GM23338 (cell line): Measurements from ENCODE around the gene VSTM2B.

Experiments used
- EZH2 ChIP-seq: fragments of 200-600 bp; sonication (generic); IDR thresholded peaks from one replicate; pipeline ENCODE4 v1.8.0; 2017; ENCODE audit warnings: antibody characterized with exemption, mild to moderate bottlenecking, low read depth; ENCODE audit not compliant: unreplicated experiment
- POLR2AphosphoS5 ChIP-seq: IDR thresholded peaks from 2 replicates; pipeline ENCODE4 v1.6.1; 2016; ENCODE audit warnings: antibody characterized with exemption, low read depth
- ZNF114 ChIP-seq: fragments of 250-450 bp; sonication (Bioruptor Pico); IDR thresholded peaks from 2 replicates; pipeline ENCODE4 v1.5.0; 2020; ENCODE audit warnings: mild to moderate bottlenecking, moderate library complexity
- TF ChIP-seq, protein P1 (sequence below), 2 experiments: fragments of 200-600 bp in 1 of 2; sonication (generic) in 1 of 2; conservative IDR thresholded peaks; 2 replicates each; pipeline versions ENCODE4 v1.5.1 to v1.6.1; 2016 to 2017; ENCODE audit warnings: antibody characterized with exemption in 2 of 2, low read depth in 2 of 2, mild to moderate bottlenecking in 2 of 2, moderate library complexity in 1 of 2
- TF ChIP-seq, protein P2 (sequence below): IDR thresholded peaks from one replicate; pipeline ENCODE4 v1.6.1; 2018; ENCODE audit warnings: antibody characterized with exemption; ENCODE audit not compliant: unreplicated experiment

DNA sequence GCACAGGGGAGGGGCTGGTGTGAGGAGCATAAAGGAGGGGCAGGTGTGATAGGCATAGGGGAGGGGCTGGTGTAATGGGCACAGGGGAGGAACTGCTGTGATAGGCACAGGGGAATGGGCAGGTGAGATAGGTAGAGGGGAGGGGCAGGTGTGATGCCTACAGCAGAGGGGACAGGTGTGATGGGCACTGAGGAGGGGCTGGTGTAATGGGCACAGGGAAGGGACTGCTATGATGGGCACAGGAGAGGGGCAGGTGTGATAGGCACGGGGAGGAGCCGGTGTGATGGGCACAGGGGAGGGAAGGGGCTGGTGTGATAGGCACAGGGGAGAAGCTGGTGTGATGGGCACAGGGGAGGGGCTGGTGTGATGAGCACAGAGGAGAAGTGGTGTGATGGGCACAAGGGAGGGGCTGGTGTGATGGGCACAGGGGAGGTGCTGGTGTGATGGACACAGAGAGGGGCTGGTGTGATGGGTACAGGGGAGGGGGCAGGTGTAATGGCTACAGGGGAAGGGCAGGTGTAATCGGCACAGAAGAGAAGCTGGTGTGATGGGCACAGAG lies 40.8 kb downstream of the VSTM2B start:
- TF ChIP-seq POLR2AphosphoS5, result no peak
- TF ChIP-seq, protein P1, sequence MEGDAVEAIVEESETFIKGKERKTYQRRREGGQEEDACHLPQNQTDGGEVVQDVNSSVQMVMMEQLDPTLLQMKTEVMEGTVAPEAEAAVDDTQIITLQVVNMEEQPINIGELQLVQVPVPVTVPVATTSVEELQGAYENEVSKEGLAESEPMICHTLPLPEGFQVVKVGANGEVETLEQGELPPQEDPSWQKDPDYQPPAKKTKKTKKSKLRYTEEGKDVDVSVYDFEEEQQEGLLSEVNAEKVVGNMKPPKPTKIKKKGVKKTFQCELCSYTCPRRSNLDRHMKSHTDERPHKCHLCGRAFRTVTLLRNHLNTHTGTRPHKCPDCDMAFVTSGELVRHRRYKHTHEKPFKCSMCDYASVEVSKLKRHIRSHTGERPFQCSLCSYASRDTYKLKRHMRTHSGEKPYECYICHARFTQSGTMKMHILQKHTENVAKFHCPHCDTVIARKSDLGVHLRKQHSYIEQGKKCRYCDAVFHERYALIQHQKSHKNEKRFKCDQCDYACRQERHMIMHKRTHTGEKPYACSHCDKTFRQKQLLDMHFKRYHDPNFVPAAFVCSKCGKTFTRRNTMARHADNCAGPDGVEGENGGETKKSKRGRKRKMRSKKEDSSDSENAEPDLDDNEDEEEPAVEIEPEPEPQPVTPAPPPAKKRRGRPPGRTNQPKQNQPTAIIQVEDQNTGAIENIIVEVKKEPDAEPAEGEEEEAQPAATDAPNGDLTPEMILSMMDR (conservative IDR thresholded peaks at IDR 0.05; ENCODE audit: low read depth in 2 of 2), result no peak
- no peak for TF ChIP-seq EZH2
- TF ChIP-seq, protein P2, sequence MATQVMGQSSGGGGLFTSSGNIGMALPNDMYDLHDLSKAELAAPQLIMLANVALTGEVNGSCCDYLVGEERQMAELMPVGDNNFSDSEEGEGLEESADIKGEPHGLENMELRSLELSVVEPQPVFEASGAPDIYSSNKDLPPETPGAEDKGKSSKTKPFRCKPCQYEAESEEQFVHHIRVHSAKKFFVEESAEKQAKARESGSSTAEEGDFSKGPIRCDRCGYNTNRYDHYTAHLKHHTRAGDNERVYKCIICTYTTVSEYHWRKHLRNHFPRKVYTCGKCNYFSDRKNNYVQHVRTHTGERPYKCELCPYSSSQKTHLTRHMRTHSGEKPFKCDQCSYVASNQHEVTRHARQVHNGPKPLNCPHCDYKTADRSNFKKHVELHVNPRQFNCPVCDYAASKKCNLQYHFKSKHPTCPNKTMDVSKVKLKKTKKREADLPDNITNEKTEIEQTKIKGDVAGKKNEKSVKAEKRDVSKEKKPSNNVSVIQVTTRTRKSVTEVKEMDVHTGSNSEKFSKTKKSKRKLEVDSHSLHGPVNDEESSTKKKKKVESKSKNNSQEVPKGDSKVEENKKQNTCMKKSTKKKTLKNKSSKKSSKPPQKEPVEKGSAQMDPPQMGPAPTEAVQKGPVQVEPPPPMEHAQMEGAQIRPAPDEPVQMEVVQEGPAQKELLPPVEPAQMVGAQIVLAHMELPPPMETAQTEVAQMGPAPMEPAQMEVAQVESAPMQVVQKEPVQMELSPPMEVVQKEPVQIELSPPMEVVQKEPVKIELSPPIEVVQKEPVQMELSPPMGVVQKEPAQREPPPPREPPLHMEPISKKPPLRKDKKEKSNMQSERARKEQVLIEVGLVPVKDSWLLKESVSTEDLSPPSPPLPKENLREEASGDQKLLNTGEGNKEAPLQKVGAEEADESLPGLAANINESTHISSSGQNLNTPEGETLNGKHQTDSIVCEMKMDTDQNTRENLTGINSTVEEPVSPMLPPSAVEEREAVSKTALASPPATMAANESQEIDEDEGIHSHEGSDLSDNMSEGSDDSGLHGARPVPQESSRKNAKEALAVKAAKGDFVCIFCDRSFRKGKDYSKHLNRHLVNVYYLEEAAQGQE, result no peak
- no peak for TF ChIP-seq ZNF114 (CRISPR knock-in tag)
